MM.1S (cell line): ENCODE measurements around the gene MTMR12.

ENCODE experiments used
- DNase-seq: peaks from one replicate; pipeline ENCODE4 v3.0.0-alpha.2; 2015
- H2AFZ ChIP-seq: fragments of 300-600 bp; sonication (generic); 2 replicates; pipeline ENCODE4 v1.6.0; 2016; ENCODE audit warnings: antibody characterized with exemption, low read length
- H3F3A ChIP-seq: fragments of 300-600 bp; sonication (generic); 2 replicates; pipeline ENCODE4 v1.6.1; 2016; ENCODE audit warnings: mild to moderate bottlenecking, antibody characterized with exemption, low read length, moderate library complexity, mixed read lengths; ENCODE audit not compliant: insufficient read depth
- H3K27ac ChIP-seq: fragments of 300-600 bp; sonication (generic); 2 replicates; pipeline ENCODE4 v1.5.1; 2016; ENCODE audit warnings: mild to moderate bottlenecking, low read length
- H3K27me3 ChIP-seq: fragments of 300-600 bp; sonication (generic); replicated peaks from 2 replicates; pipeline ENCODE4 v1.6.0; 2016; ENCODE audit warnings: low read length; ENCODE audit not compliant: insufficient read depth
- H3K36me3 ChIP-seq: fragments of 300-600 bp; sonication (generic); replicated peaks from 2 replicates; pipeline ENCODE4 v1.6.1; 2016; ENCODE audit warnings: mild to moderate bottlenecking, low read length, mixed read lengths; ENCODE audit not compliant: insufficient read depth
- H3K4me1 ChIP-seq: fragments of 300-600 bp; sonication (generic); 2 replicates; pipeline ENCODE4 v1.6.1; 2016; ENCODE audit warnings: low read length, mixed read lengths
- H3K4me2 ChIP-seq: fragments of 300-600 bp; sonication (generic); 2 replicates; pipeline ENCODE4 v1.6.0; 2016; ENCODE audit warnings: low read depth, low read length
- H3K4me3 ChIP-seq: fragments of 300-600 bp; sonication (generic); 2 replicates; pipeline ENCODE4 v1.5.1; 2016; ENCODE audit warnings: low read length, mixed read lengths
- H3K79me2 ChIP-seq: fragments of 300-600 bp; sonication (generic); 2 replicates; pipeline ENCODE4 v1.6.1; 2016; ENCODE audit warnings: mixed run types, low read length, mixed read lengths
- H3K9ac ChIP-seq: fragments of 300-600 bp; sonication (generic); 2 replicates; pipeline ENCODE4 v1.6.1; 2016; ENCODE audit warnings: low read length, mixed read lengths
- H3K9me2 ChIP-seq: fragments of 300-600 bp; sonication (generic); replicated peaks from 2 replicates; pipeline ENCODE4 v1.6.1; 2016; ENCODE audit warnings: mild to moderate bottlenecking, low read length, mixed read lengths; ENCODE audit not compliant: insufficient read depth
- H3K9me3 ChIP-seq: fragments of 300-600 bp; sonication (generic); replicated peaks from 2 replicates; pipeline ENCODE4 v1.6.1; 2016; ENCODE audit warnings: mild to moderate bottlenecking, low read length, mixed read lengths; ENCODE audit not compliant: insufficient read depth
- H4K20me1 ChIP-seq: fragments of 300-600 bp; sonication (generic); 2 replicates; pipeline ENCODE4 v1.6.1; 2016; ENCODE audit warnings: mild to moderate bottlenecking, low read length, moderate library complexity, mixed read lengths; ENCODE audit not compliant: insufficient read depth
- CTCF ChIP-seq: fragments of 300-600 bp; sonication (generic); IDR thresholded peaks from 2 replicates; pipeline ENCODE4 v1.5.1; 2016; ENCODE audit warnings: antibody characterized with exemption, low read length, mixed read lengths
- EZH2 ChIP-seq: fragments of 300-600 bp; sonication (generic); optimal IDR thresholded peaks from 2 replicates; pipeline ENCODE3; 2017; ENCODE audit warnings: low read depth, mild to moderate bottlenecking, antibody characterized with exemption, low read length, mixed read lengths
- EZH2phosphoT487 ChIP-seq: fragments of 300-600 bp; sonication (generic); IDR thresholded peaks from 2 replicates; pipeline ENCODE4 v1.6.1; 2018; ENCODE audit warnings: antibody characterized with exemption, low read length

Gene MTMR12

GRCh38 chr5:32312595-32313332, at the start of gene MTMR12:
MTMR12 (minus strand) TSS chr5:32312939; CDS start chr5:32312838, 101 bp downstream.
- H2AFZ ChIP-seq, result peak within 1 kb of the TSS; percentile 54
- H3K9ac ChIP-seq, result peak within 1 kb of the TSS; percentile 95
- H4K20me1 ChIP-seq, result no peaks in the 10 kb centered on the region
- TF ChIP-seq CTCF (no peak), EZH2 (no peak), EZH2phosphoT487 (no peak)
- H3K79me2 ChIP-seq, result peaks cover 47% of the 10 kb centered on the region
- no peaks in the 10 kb centered on the region for H3K27me3 ChIP-seq
- H3K27ac ChIP-seq, result peak within 1 kb of the TSS; percentile 62; the same call in 1 of the 2 replicates
- H3K4me3 ChIP-seq, result peak within 1 kb of the TSS; percentile 76
- H3K4me1 ChIP-seq, result peaks cover 8% of the 10 kb centered on the region
- peak within 1 kb of the TSS; percentile 88 for H3K4me2 ChIP-seq
- no peaks in the 10 kb centered on the region for H3K9me2 ChIP-seq
- DNase-seq, result peak; percentile 99
- 0 out of 2 replicates have a peak, but pooled peaks cover 7% of the 10 kb centered on the region for H3F3A ChIP-seq
- no peaks in the 10 kb centered on the region for H3K9me3 ChIP-seq
- H3K36me3 ChIP-seq, result no peaks in the 10 kb centered on the region

- DNase-seq, result no peak
- TF ChIP-seq EZH2, result no peak
- no peak for TF ChIP-seq CTCF
- TF ChIP-seq EZH2phosphoT487, result no peak
- Histone ChIP-seq H3K27ac (no peak overlapping the region), H3K79me2 (no peaks in the 10 kb centered on the region), H3K4me2 (no peak overlapping the region), H3K9me3 (no peaks in the 10 kb centered on the region), H3K9me2 (no peaks in the 10 kb centered on the region), H3K36me3 (0 out of 2 replicates have a peak, but pooled peaks cover 6% of the 10 kb centered on the region), H3K27me3 (no peaks in the 10 kb centered on the region), H4K20me1 (no peaks in the 10 kb centered on the region), H3K4me1 (no peaks in the 10 kb centered on the region), H3K4me3 (no peak overlapping the region), H2AFZ (no peak overlapping the region), H3F3A (no peaks in the 10 kb centered on the region), H3K9ac (no peak overlapping the region)
These were observed 49.8 kb upstream of the MTMR12 start for GRCh38 chr5:32362527-32362926.

- no peak overlapping the region for H3K27ac ChIP-seq
- no peak for DNase-seq
- H3K4me1 ChIP-seq, result no peaks in the 10 kb centered on the region
- H3K9me2 ChIP-seq, result no peaks in the 10 kb centered on the region
- no peak overlapping the region for H2AFZ ChIP-seq
- no peak overlapping the region for H3K4me3 ChIP-seq
- no peaks in the 10 kb centered on the region for H3F3A ChIP-seq
- no peaks in the 10 kb centered on the region for H4K20me1 ChIP-seq
- no peak overlapping the region for H3K4me2 ChIP-seq
- no peaks in the 10 kb centered on the region for H3K9me3 ChIP-seq
- no peaks in the 10 kb centered on the region for H3K79me2 ChIP-seq
- H3K9ac ChIP-seq, result no peak overlapping the region
- no peak for TF ChIP-seq EZH2phosphoT487
- TF ChIP-seq EZH2, result no peak
- no peak for TF ChIP-seq CTCF
- no peaks in the 10 kb centered on the region for H3K27me3 ChIP-seq
- 0 out of 2 replicates have a peak, but pooled peaks cover 6% of the 10 kb centered on the region for H3K36me3 ChIP-seq
These were observed 48.2 kb upstream of the MTMR12 start for GRCh38 chr5:32360906-32361305.
